Measurements from ENCODE around the gene L3MBTL3. TPM values are rescaled to one million over a fixed set of nuclear protein-coding genes. Genes with fewer than 3 reads are reported as not detected.

Gene L3MBTL3
- total RNA-seq, 1 donor = 16.8 TPM

GRCh38 chr6:130178692-130179091 is 160.3 kb downstream of the L3MBTL3 start:
- H3K4me3 ChIP-seq (ENCODE audit: low read depth, low read length) = no peak overlapping the region
- DNase-seq (ENCODE audit: low read depth) = peak; percentile 89
- no peak for TF ChIP-seq CTCF (IDR thresholded peaks at IDR 0.05; ENCODE audit: insufficient read depth, low read depth, low read length)

- no peak overlapping the region for H3K4me3 ChIP-seq (ENCODE audit: low read depth, low read length)
- no peak for TF ChIP-seq CTCF (IDR thresholded peaks at IDR 0.05; ENCODE audit: insufficient read depth, low read depth, low read length)
- no peak for DNase-seq (ENCODE audit: low read depth)
These were observed 164.1 kb downstream of the L3MBTL3 start for GRCh38 chr6:130182466-130182865.

GRCh38 chr6:130183271-130184222 is 165.2 kb downstream of the L3MBTL3 start:
- TF ChIP-seq CTCF (IDR thresholded peaks at IDR 0.05; ENCODE audit: insufficient read depth, low read depth, low read length) = no peak
- H3K4me3 ChIP-seq (ENCODE audit: low read depth, low read length) = no peak overlapping the region
- no peak for DNase-seq (ENCODE audit: low read depth)

- TF ChIP-seq CTCF (IDR thresholded peaks at IDR 0.05; ENCODE audit: insufficient read depth, low read depth, low read length) = no peak
- H3K4me3 ChIP-seq (ENCODE audit: low read depth, low read length) = no peak overlapping the region
- no peak for DNase-seq (ENCODE audit: low read depth)
These were observed 167.3 kb downstream of the L3MBTL3 start for GRCh38 chr6:130185658-130186057.

GRCh38 chr6:130187335-130188206 is 169.2 kb downstream of the L3MBTL3 start:
- H3K4me3 ChIP-seq (ENCODE audit: low read depth, low read length) = no peak overlapping the region
- no peak for TF ChIP-seq CTCF (IDR thresholded peaks at IDR 0.05; ENCODE audit: insufficient read depth, low read depth, low read length)
- no peak for DNase-seq (ENCODE audit: low read depth)

- DNase-seq (ENCODE audit: low read depth) = no peak
- TF ChIP-seq CTCF (IDR thresholded peaks at IDR 0.05; ENCODE audit: insufficient read depth, low read depth, low read length) = no peak
- H3K4me3 ChIP-seq (ENCODE audit: low read depth, low read length) = no peak overlapping the region
These were observed 170.0 kb downstream of the L3MBTL3 start for GRCh38 chr6:130188207-130188899.

Data from fibroblast of villous mesenchyme (primary cell).